Adrenal gland (tissue), 12 donors: ENCODE results near the gene HEXIM2. TPM values are rescaled to one million over a fixed set of nuclear protein-coding genes. Genes with fewer than 3 reads are reported as not detected.

Source experiments
- DNase-seq, 7 donors: peaks; one replicate each; pipeline ENCODE4 v3.0.0-alpha.2; 2019 to 2020
- H3K27ac ChIP-seq, 5 donors: fragments of 200-600 bp; sonication (generic) in 4 of 5; 1 replicate in 3 of 5; 2 replicates in 2 of 5; pipeline versions ENCODE4 v1.5.1 to v1.8.0; 2016 to 2020; ENCODE audit warnings: mild to moderate bottlenecking in 1 of 5
- H3K27me3 ChIP-seq: fragments of 200-600 bp; 2 replicates; pipeline ENCODE4 v1.8.0; 2021
- H3K36me3 ChIP-seq, 2 donors: fragments of 200-600 bp; replicated peaks in 1 of 2; 1 replicate in 1 of 2; 2 replicates in 1 of 2; pipeline versions ENCODE4 v1.5.1 to v1.8.0; 2018 to 2022
- H3K4me1 ChIP-seq, 2 donors: fragments of 200-600 bp; replicated peaks in 1 of 2; 1 replicate in 1 of 2; 2 replicates in 1 of 2; pipeline versions ENCODE4 v1.5.1 to v1.8.0; 2018 to 2021
- H3K4me3 ChIP-seq, 4 donors: fragments of 200-600 bp; sonication (generic) in 3 of 4; one replicate each; pipeline ENCODE4 v1.5.1; 2016 to 2018
- H3K9me3 ChIP-seq, 3 donors: fragments of 200-600 bp; sonication (generic) in 1 of 3; replicated peaks in 1 of 3; 1 replicate in 2 of 3; 2 replicates in 1 of 3; pipeline versions ENCODE4 v1.5.1 to v1.8.0; 2016 to 2021
- CTCF ChIP-seq, 6 experiments: fragments of 450-650 bp in 4 of 6; fragments of 200-600 bp in 2 of 6; sonication (generic) in 1 of 6; IDR thresholded peaks; 1 replicate in 5 of 6; 2 replicates in 1 of 6; pipeline versions ENCODE4 v1.5.1 to v1.8.0; 2016 to 2021; ENCODE audit warnings: antibody characterized with exemption in 6 of 6, mild to moderate bottlenecking in 2 of 6, moderate library complexity in 1 of 6
- POLR2A ChIP-seq, 2 donors: fragments of 450-650 bp; IDR thresholded peaks; one replicate each; pipeline ENCODE4 v1.6.1; 2017; ENCODE audit warnings: antibody characterized with exemption in 2 of 2, mild to moderate bottlenecking in 2 of 2, moderate library complexity in 1 of 2
- WGBS, 4 donors: extraction: QIAGEN DNeasy Blood & Tissue Kit in 2 of 4; methylation state at CpG; one replicate each; pipeline versions ENCODE4 v1.1.5 to v1.1.7; 2013 to 2017; 5-methylcytosine and 5-hydroxymethylcytosine counted together
- intact Hi-C, 2 donors: fragments of 100-400 bp; cut with DNase I; formaldehyde crosslinking; loops; one replicate each; pipeline versions ENCODE4 v1.14.1 to v1.15.0; 2022 to 2023
- polyA plus RNA-seq, 3 donors: library from polyadenylated mRNA; stranded (reverse); fragments of 200-250 nt in 2 of 3; fragments of 350-450 nt in 1 of 3; fragmentation: Illumina TruSeq in 1 of 3; extraction: RNeasy Lipid Tissue Mini Kit (QIAGEN cat#74804) in 1 of 3; gene quantifications; one replicate each; pipeline ENCODE4 v1.2.3, GENCODE V29; 2013 to 2014
- total RNA-seq, 9 donors: library from RNA; depleted of rRNA in 4 of 9; stranded (reverse); fragments of >200 nt in 4 of 9; fragments of 120-200 nt in 1 of 9; fragmentation: NEBNext Ultra II Directional in 1 of 9; extraction: Animal tissue kit (Norgen Biotek cat#: 25700) in 1 of 9; gene quantifications; one replicate each; pipeline versions ENCODE4 v1.1.0 to v1.2.4, GENCODE V29; 2013 to 2023
- donor health status: healthy with polysubstance abuse.
- donor health status: Bipolar disorder and iron deficiency.
- donor health status: DM: yes; HTN: yes; CAD: no.
- donor health status: DM: no; HTN: no; CAD: no.
- donor health status: DM: no; HTN: no; CAD: no.
- donor health status: DM: yes; HTN: yes; CAD: no.

Gene HEXIM2
- total and polyA plus RNA-seq, 12 donors, result 4.5 to 28.1 (median 15.9) TPM

- 85 to 91% (median 90%) methylated on average over 7 to 19 of the region's 19 CpGs for WGBS, 4 donors
Measured at GRCh38 chr17:45114117-45114932, 47.4 kb upstream of the HEXIM2 start.

GRCh38 chr17:45115015-45115625, 46.6 kb upstream of the HEXIM2 start:
- Histone ChIP-seq H3K4me3 (no peak overlapping the region), H3K27ac (no peak overlapping the region), H3K9me3 (no peaks in the 10 kb centered on the region), H3K36me3 (peaks cover 0 to 25% of the 10 kb centered on the region in 2 donors), H3K27me3 (no peaks in the 10 kb centered on the region), H3K4me1 (peaks cover 19 to 21% of the 10 kb centered on the region in 2 donors)
- WGBS, 4 donors, result 88 to 93% (median 90%) methylated on average over 20 to 26 of the region's 26 CpGs
- intact Hi-C loops, result no loop called here
- no peak for TF ChIP-seq POLR2A (IDR thresholded peaks at IDR 0.05)
- no peak for TF ChIP-seq CTCF (IDR thresholded peaks at IDR 0.05)
- DNase-seq, result no peak

More at GRCh38 chr17:45114117-45114932, 47.4 kb upstream of the HEXIM2 start:
- intact Hi-C loops, result no loop called here
- no peak for DNase-seq
- H3K27me3 ChIP-seq, result no peaks in the 10 kb centered on the region
- no peaks in the 10 kb centered on the region for H3K9me3 ChIP-seq
- peaks cover 0 to 25% of the 10 kb centered on the region in 2 donors for H3K36me3 ChIP-seq
- peaks cover 26% of the 10 kb centered on the region in 2 donors for H3K4me1 ChIP-seq
- TF ChIP-seq CTCF (IDR thresholded peaks at IDR 0.05), result no peak
- no peak overlapping the region for H3K4me3 ChIP-seq
- peak overlapping the region in 1 of 5 donors; percentile 45 for H3K27ac ChIP-seq

GRCh38 chr17:45115871-45116270, 45.8 kb upstream of the HEXIM2 start:
- Histone ChIP-seq H3K4me3 (no peak overlapping the region), H3K9me3 (no peaks in the 10 kb centered on the region), H3K36me3 (peaks cover 0 to 25% of the 10 kb centered on the region in 2 donors), H3K27me3 (no peaks in the 10 kb centered on the region), H3K27ac (no peak overlapping the region), H3K4me1 (peaks cover 11 to 13% of the 10 kb centered on the region in 2 donors)
- 79 to 92% (median 83%) methylated on average over 11 of the region's 11 CpGs for WGBS, 4 donors
- no peak for DNase-seq
- intact Hi-C loops, result no loop called here
- no peak for TF ChIP-seq POLR2A (IDR thresholded peaks at IDR 0.05)
- TF ChIP-seq CTCF (IDR thresholded peaks at IDR 0.05), result no peak

- Histone ChIP-seq H3K4me3 (no peak overlapping the region), H3K4me1 (peaks cover 5 to 8% of the 10 kb centered on the region in 2 donors), H3K36me3 (peaks cover 0 to 25% of the 10 kb centered on the region in 2 donors), H3K9me3 (no peaks in the 10 kb centered on the region), H3K27me3 (no peaks in the 10 kb centered on the region), H3K27ac (no peak overlapping the region)
- intact Hi-C loops, result no loop called here
- WGBS, 4 donors, result 85 to 94% (median 90%) methylated on average over 5 to 10 of the region's 10 CpGs
- TF ChIP-seq POLR2A (IDR thresholded peaks at IDR 0.05) (no peak), CTCF (IDR thresholded peaks at IDR 0.05) (no peak)
- no peak for DNase-seq
Measured at GRCh38 chr17:45116434-45117016, 45.1 kb upstream of the HEXIM2 start.
